GM23338 (cell line): ENCODE results near the gene OST4. TPM values are rescaled to one million over a fixed set of nuclear protein-coding genes. Genes with fewer than 3 reads are reported as not detected.
"Not testable (repeated sequence)": the region's sequence is repeated elsewhere in the genome, so short reads cannot be mapped to it uniquely, and the experiment has no call there.

ENCODE experiments used
- ATAC-seq: fragments of 200-7000 bp; cut with Tn5 transposase; 3 replicates; pipeline ENCODE4 v1.9.1; 2020
- DNase-seq: peaks from one replicate; pipeline ENCODE4 v3.0.0-alpha.2; 2015; ENCODE audit warnings: low spot score
- H2AFZ ChIP-seq: fragments of 200-600 bp; sonication (generic); 2 replicates; pipeline ENCODE4 v1.8.0; 2016; ENCODE audit warnings: antibody characterized with exemption, mild to moderate bottlenecking, moderate library complexity
- H3F3A ChIP-seq: fragments of 200-600 bp; sonication (generic); replicated peaks from 2 replicates; pipeline ENCODE4 v1.8.0; 2017; ENCODE audit warnings: antibody characterized with exemption, mixed run types, low read depth
- H3K27ac ChIP-seq: fragments of 200-600 bp; sonication (generic); 2 replicates; pipeline ENCODE4 v1.6.1; 2016; ENCODE audit warnings: low read depth
- H3K27me3 ChIP-seq: fragments of 200-600 bp; sonication (generic); 2 replicates; pipeline ENCODE4 v1.8.0; 2016; ENCODE audit warnings: mild to moderate bottlenecking, mixed run types, moderate library complexity; ENCODE audit not compliant: insufficient read depth
- H3K36me3 ChIP-seq: fragments of 200-600 bp; sonication (generic); 2 replicates; pipeline ENCODE4 v1.8.0; 2016; ENCODE audit warnings: mild to moderate bottlenecking; ENCODE audit not compliant: insufficient read depth
- H3K4me1 ChIP-seq: fragments of 200-600 bp; sonication (generic); 2 replicates; pipeline ENCODE4 v1.8.0; 2016; ENCODE audit warnings: mild to moderate bottlenecking, moderate library complexity; ENCODE audit not compliant: insufficient read depth
- H3K4me2 ChIP-seq: fragments of 200-600 bp; sonication (generic); 2 replicates; pipeline ENCODE4 v1.7.1; 2017; ENCODE audit warnings: mixed run types
- H3K4me3 ChIP-seq: fragments of 200-600 bp; sonication (generic); 2 replicates; pipeline ENCODE4 v1.6.1; 2016; ENCODE audit warnings: mixed run types
- H3K79me2 ChIP-seq: fragments of 200-600 bp; sonication (generic); replicated peaks from 2 replicates; pipeline ENCODE4 v1.8.0; 2017; ENCODE audit warnings: mild to moderate bottlenecking; ENCODE audit not compliant: insufficient read depth
- H3K9me2 ChIP-seq: fragments of 200-600 bp; sonication (generic); 2 replicates; pipeline ENCODE4 v1.8.0; 2017; ENCODE audit not compliant: insufficient read depth
- H4K20me1 ChIP-seq: fragments of 200-600 bp; sonication (generic); replicated peaks from 2 replicates; pipeline ENCODE4 v1.8.0; 2017; ENCODE audit warnings: mild to moderate bottlenecking; ENCODE audit not compliant: insufficient read depth
- H3K27ac Mint-ChIP-seq: 2 replicates; pipeline ENCODE4 v1.8.0; 2020; ENCODE audit warnings: inconsistent platforms, mild to moderate bottlenecking, moderate library complexity, mixed read lengths
- H3K27me3 Mint-ChIP-seq: 3 replicates; pipeline ENCODE4 v1.8.0; 2022; ENCODE audit warnings: low read depth, mild to moderate bottlenecking, moderate library complexity, mixed read lengths, inconsistent platforms; ENCODE audit not compliant: insufficient read depth, poor library complexity
- H3K36me3 Mint-ChIP-seq: 3 replicates; pipeline ENCODE4 v1.8.0; 2021; ENCODE audit warnings: low read depth, mild to moderate bottlenecking, inconsistent platforms, moderate library complexity, mixed read lengths
- H3K4me1 Mint-ChIP-seq: 3 replicates; pipeline ENCODE4 v1.8.0; 2020; ENCODE audit warnings: mild to moderate bottlenecking, inconsistent platforms, mixed read lengths
- H3K4me3 Mint-ChIP-seq: 3 replicates; pipeline ENCODE4 v1.8.0; 2021; ENCODE audit warnings: moderate library complexity, mild to moderate bottlenecking, inconsistent platforms, mixed read lengths
- H3K9me3 Mint-ChIP-seq: 3 replicates; pipeline ENCODE4 v1.8.0; 2020; ENCODE audit warnings: moderate library complexity, mild to moderate bottlenecking, inconsistent platforms, mixed read lengths
- CREB1 ChIP-seq: fragments of 250-450 bp; sonication (Bioruptor Pico); IDR thresholded peaks from 2 replicates; pipeline ENCODE4 v1.5.0; 2020; ENCODE audit warnings: low read depth, mild to moderate bottlenecking, moderate library complexity
- EZH2 ChIP-seq: fragments of 200-600 bp; sonication (generic); IDR thresholded peaks from one replicate; pipeline ENCODE4 v1.8.0; 2017; ENCODE audit warnings: antibody characterized with exemption, mild to moderate bottlenecking, low read depth; ENCODE audit not compliant: unreplicated experiment
- JUNB ChIP-seq: IDR thresholded peaks from one replicate; pipeline ENCODE4 v1.6.1; 2016; ENCODE audit warnings: antibody characterized with exemption; ENCODE audit not compliant: unreplicated experiment
- NANOG ChIP-seq: IDR thresholded peaks from 2 replicates; pipeline ENCODE4 v1.6.1; 2016; ENCODE audit warnings: antibody characterized with exemption, borderline replicate concordance
- POLR2AphosphoS5 ChIP-seq: IDR thresholded peaks from 2 replicates; pipeline ENCODE4 v1.6.1; 2016; ENCODE audit warnings: antibody characterized with exemption, low read depth
- ZNF114 ChIP-seq: fragments of 250-450 bp; sonication (Bioruptor Pico); IDR thresholded peaks from 2 replicates; pipeline ENCODE4 v1.5.0; 2020; ENCODE audit warnings: mild to moderate bottlenecking, moderate library complexity
- ZNF331 ChIP-seq: fragments of 250-450 bp; sonication (Bioruptor Pico); IDR thresholded peaks from 2 replicates; pipeline ENCODE4 v1.5.0; 2020; ENCODE audit warnings: low read depth, mild to moderate bottlenecking, moderate library complexity
- polyA plus RNA-seq: library from polyadenylated mRNA; unstranded; fragments of >200 nt; fragmentation: Nextera tagmentation; extraction: Ambion mirVana; gene quantifications from 2 replicates; pipeline ENCODE4 v1.2.1, GENCODE V29; 2016
- total RNA-seq: library from RNA; depleted of rRNA; stranded (reverse); fragments of >200 nt; shearing (Covaris generic); gene quantifications from 2 replicates; pipeline ENCODE4 v1.2.3, GENCODE V29; 2014
- TF ChIP-seq, protein P1 (sequence below): IDR thresholded peaks from one replicate; pipeline ENCODE4 v1.6.1; 2018; ENCODE audit warnings: antibody characterized with exemption; ENCODE audit not compliant: unreplicated experiment
- TF ChIP-seq, protein P2 (sequence below): IDR thresholded peaks from 2 replicates; pipeline ENCODE4 v1.6.1; 2016; ENCODE audit warnings: antibody characterized with exemption

The OST4 gene
- total and polyA plus RNA-seq, 2 experiments from 2014 or later, result 226 to 568 TPM

DNA sequence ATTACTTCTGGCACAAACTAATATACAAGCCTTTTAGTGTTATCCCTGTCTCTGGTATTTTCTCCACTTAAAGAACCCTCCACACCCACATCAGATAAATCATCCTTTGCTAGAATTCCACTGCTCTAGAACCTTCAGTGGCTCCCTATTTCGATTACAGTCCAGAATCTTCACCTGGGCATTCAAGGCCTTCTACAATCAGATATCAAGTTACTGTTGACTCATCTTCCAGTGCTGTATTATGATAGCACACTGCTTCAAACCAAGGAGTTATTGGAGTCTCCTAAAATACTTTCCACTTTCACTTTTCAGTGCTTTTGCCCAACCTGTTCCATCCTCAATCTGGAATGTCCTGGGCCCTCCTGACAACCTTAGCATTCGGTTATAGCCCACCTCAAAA, 44.1 kb upstream of the OST4 start:
- no peaks in the 10 kb centered on the region; the same call in 2 of the 3 replicates for H3K9me3 Mint-ChIP-seq
- TF ChIP-seq JUNB, result no peak
- H3K27me3 Mint-ChIP-seq, result peaks cover 32% of the 10 kb centered on the region
- no peak overlapping the region for H2AFZ ChIP-seq
- no peak overlapping the region for H3K27ac ChIP-seq
- no peak for ATAC-seq
- H3K36me3 Mint-ChIP-seq, result no peaks in the 10 kb centered on the region
- no peaks in the 10 kb centered on the region for H3K79me2 ChIP-seq
- H4K20me1 ChIP-seq, result no peaks in the 10 kb centered on the region
- H3F3A ChIP-seq, result peaks cover 9% of the 10 kb centered on the region; the same call in 1 of the 2 replicates
- no peaks in the 10 kb centered on the region for H3K36me3 ChIP-seq
- peaks cover 37% of the 10 kb centered on the region for H3K27me3 ChIP-seq
- DNase-seq, result no peak
- H3K4me1 Mint-ChIP-seq, result peaks cover 12% of the 10 kb centered on the region
- no peak overlapping the region for H3K4me3 ChIP-seq
- no peak overlapping the region for H3K27ac Mint-ChIP-seq
- no peaks in the 10 kb centered on the region for H3K9me2 ChIP-seq
- peaks cover 11% of the 10 kb centered on the region for H3K4me1 ChIP-seq
- H3K4me3 Mint-ChIP-seq, result no peak overlapping the region
- no peak overlapping the region for H3K4me2 ChIP-seq

DNA sequence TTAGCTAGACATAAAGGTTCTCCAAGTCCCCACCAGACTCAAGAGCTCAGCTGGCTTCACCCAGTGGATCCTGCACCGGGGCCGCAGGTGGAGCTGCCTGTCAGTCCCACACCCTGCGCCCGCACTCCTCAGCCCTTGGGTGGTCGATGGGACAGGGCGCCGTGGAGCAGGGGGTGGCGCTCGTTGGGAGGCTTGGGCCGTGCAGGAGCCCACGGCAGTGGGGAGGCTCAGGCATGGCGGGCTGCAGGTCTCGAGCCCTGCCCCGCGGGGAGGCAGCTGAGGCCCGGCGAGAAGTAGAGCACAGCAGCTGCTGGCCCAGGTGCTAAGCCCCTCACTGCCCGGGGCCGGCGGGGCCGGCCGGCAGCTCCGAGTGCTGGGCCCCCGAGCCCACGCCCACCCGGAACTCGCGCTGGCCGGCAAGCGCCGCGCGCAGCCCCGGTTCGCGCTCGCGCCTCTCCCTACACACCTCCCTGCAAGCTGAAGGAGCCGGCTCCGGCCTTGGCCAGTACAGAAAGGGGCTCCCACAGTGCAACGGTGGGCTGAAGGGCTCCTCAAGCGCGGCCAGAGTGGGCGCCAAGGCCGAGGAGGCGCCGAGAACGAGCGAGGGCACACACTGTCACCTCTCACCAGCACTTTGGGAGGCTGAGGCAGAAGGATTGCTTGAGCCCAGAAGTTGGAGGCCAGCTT, 40.1 kb upstream of the OST4 start:
- not testable (repeated sequence) for H3K4me1 Mint-ChIP-seq, H3K4me3 ChIP-seq, H3K27me3 Mint-ChIP-seq, H3K4me1 ChIP-seq, H3K27ac ChIP-seq, H3K79me2 ChIP-seq, H3K36me3 Mint-ChIP-seq, H4K20me1 ChIP-seq, H3K9me3 Mint-ChIP-seq, H2AFZ ChIP-seq, H3K9me2 ChIP-seq, H3F3A ChIP-seq, H3K36me3 ChIP-seq, H3K4me3 Mint-ChIP-seq, H3K27ac Mint-ChIP-seq, ATAC-seq, DNase-seq, H3K27me3 ChIP-seq, H3K4me2 ChIP-seq

DNA sequence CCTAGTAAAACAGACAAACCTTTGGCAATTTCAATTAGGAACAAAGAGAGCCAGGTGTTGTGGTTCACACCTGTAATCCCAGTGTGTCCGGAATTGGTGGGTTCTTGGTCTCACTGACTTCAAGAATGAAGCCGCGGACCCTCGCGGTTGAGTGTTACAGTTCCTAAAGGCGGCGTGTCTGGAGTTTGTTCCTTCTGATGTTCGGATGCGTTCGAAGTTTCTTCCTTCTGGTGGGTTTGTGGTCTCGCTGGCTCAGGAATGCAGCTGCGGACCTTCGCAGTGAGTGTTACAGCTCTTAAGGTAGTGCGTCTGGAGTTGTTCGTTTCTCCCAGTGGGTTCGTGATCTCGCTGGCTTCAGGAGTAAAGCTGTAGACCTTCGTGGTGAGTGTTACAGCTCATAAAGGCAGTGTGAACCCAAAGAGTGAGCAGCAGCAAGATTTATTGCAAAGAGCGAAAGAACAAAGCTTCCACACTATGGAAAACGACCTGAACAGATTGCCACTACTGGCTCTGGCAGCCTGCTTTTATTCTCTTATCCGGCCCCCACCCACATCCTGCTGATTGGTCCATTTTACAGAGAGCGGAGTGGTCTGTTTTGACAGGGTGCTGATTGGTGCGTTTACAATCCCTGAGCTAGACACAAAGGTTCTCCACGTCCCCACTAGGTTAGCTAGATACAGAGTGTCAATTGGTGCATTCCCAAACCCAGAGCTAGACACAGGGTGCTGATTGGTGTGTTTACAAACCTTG, 39.3 kb upstream of the OST4 start:
- not testable (repeated sequence) for H3K4me1 ChIP-seq, H3K79me2 ChIP-seq, H3K27me3 Mint-ChIP-seq, H3K9me2 ChIP-seq, ATAC-seq, H3K27ac Mint-ChIP-seq, H2AFZ ChIP-seq, H3K36me3 Mint-ChIP-seq, H3K36me3 ChIP-seq, H3F3A ChIP-seq, DNase-seq, H3K9me3 Mint-ChIP-seq, H3K4me3 ChIP-seq, H3K4me2 ChIP-seq, H3K27me3 ChIP-seq, H3K4me1 Mint-ChIP-seq, H4K20me1 ChIP-seq, H3K27ac ChIP-seq
- H3K4me3 Mint-ChIP-seq, result peak overlapping the region; percentile 22; the same call in 2 of the 3 replicates

DNA sequence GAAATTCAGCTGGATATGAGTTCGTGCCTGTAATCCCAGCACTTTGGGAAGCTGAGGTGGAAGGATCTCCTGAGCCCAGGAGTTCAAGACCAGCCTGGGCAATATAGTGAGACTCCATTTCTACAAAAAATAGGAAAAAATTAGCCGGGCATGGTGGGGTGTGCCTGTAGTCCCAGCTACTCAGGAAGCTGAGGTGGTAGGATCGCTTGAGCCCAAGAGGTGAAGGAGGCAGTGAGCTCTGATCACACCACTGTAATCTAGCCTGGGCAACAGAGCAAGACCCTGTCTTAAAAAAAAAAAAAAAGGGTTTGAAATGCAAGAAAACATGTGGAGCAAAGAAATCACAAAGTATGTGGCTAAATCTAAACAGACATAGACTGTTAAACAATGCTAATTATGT, 37.6 kb upstream of the OST4 start:
- Mint-ChIP-seq H3K4me1 (peaks cover 6% of the 10 kb centered on the region; the same call in 2 of the 3 replicates), H3K36me3 (no peaks in the 10 kb centered on the region), H3K27ac (no peak overlapping the region), H3K9me3 (no peaks in the 10 kb centered on the region), H3K4me3 (no peak overlapping the region), H3K27me3 (peaks cover 4% of the 10 kb centered on the region)
- no peak overlapping the region for H3K4me3 ChIP-seq
- no peaks in the 10 kb centered on the region for H4K20me1 ChIP-seq
- no peak overlapping the region for H3K4me2 ChIP-seq
- H3K27me3 ChIP-seq, result no peaks in the 10 kb centered on the region
- H2AFZ ChIP-seq, result no peak overlapping the region
- no peaks in the 10 kb centered on the region for H3K79me2 ChIP-seq
- no peaks in the 10 kb centered on the region for H3K4me1 ChIP-seq
- no peak overlapping the region for H3K27ac ChIP-seq
- no peaks in the 10 kb centered on the region for H3K36me3 ChIP-seq
- DNase-seq, result no peak
- no peaks in the 10 kb centered on the region for H3F3A ChIP-seq
- no peaks in the 10 kb centered on the region for H3K9me2 ChIP-seq
- no peak for ATAC-seq
- TF ChIP-seq, protein P1, sequence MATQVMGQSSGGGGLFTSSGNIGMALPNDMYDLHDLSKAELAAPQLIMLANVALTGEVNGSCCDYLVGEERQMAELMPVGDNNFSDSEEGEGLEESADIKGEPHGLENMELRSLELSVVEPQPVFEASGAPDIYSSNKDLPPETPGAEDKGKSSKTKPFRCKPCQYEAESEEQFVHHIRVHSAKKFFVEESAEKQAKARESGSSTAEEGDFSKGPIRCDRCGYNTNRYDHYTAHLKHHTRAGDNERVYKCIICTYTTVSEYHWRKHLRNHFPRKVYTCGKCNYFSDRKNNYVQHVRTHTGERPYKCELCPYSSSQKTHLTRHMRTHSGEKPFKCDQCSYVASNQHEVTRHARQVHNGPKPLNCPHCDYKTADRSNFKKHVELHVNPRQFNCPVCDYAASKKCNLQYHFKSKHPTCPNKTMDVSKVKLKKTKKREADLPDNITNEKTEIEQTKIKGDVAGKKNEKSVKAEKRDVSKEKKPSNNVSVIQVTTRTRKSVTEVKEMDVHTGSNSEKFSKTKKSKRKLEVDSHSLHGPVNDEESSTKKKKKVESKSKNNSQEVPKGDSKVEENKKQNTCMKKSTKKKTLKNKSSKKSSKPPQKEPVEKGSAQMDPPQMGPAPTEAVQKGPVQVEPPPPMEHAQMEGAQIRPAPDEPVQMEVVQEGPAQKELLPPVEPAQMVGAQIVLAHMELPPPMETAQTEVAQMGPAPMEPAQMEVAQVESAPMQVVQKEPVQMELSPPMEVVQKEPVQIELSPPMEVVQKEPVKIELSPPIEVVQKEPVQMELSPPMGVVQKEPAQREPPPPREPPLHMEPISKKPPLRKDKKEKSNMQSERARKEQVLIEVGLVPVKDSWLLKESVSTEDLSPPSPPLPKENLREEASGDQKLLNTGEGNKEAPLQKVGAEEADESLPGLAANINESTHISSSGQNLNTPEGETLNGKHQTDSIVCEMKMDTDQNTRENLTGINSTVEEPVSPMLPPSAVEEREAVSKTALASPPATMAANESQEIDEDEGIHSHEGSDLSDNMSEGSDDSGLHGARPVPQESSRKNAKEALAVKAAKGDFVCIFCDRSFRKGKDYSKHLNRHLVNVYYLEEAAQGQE, result no peak
- TF ChIP-seq CREB1 (CRISPR knock-in tag) (no peak), JUNB (no peak), ZNF331 (CRISPR knock-in tag) (no peak), ZNF114 (CRISPR knock-in tag) (no peak), POLR2AphosphoS5 (no peak), EZH2 (no peak), NANOG (no peak)
- TF ChIP-seq, protein P2, sequence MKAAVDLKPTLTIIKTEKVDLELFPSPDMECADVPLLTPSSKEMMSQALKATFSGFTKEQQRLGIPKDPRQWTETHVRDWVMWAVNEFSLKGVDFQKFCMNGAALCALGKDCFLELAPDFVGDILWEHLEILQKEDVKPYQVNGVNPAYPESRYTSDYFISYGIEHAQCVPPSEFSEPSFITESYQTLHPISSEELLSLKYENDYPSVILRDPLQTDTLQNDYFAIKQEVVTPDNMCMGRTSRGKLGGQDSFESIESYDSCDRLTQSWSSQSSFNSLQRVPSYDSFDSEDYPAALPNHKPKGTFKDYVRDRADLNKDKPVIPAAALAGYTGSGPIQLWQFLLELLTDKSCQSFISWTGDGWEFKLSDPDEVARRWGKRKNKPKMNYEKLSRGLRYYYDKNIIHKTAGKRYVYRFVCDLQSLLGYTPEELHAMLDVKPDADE, result no peak
